Medulla oblongata (tissue), 1 donor: ENCODE results near the gene NUP188.

ENCODE experiments used
- DNase-seq: peaks from one replicate; pipeline ENCODE4 v3.0.0-alpha.2; 2015; ENCODE audit errors: extremely low spot score

The NUP188 gene, protein sequence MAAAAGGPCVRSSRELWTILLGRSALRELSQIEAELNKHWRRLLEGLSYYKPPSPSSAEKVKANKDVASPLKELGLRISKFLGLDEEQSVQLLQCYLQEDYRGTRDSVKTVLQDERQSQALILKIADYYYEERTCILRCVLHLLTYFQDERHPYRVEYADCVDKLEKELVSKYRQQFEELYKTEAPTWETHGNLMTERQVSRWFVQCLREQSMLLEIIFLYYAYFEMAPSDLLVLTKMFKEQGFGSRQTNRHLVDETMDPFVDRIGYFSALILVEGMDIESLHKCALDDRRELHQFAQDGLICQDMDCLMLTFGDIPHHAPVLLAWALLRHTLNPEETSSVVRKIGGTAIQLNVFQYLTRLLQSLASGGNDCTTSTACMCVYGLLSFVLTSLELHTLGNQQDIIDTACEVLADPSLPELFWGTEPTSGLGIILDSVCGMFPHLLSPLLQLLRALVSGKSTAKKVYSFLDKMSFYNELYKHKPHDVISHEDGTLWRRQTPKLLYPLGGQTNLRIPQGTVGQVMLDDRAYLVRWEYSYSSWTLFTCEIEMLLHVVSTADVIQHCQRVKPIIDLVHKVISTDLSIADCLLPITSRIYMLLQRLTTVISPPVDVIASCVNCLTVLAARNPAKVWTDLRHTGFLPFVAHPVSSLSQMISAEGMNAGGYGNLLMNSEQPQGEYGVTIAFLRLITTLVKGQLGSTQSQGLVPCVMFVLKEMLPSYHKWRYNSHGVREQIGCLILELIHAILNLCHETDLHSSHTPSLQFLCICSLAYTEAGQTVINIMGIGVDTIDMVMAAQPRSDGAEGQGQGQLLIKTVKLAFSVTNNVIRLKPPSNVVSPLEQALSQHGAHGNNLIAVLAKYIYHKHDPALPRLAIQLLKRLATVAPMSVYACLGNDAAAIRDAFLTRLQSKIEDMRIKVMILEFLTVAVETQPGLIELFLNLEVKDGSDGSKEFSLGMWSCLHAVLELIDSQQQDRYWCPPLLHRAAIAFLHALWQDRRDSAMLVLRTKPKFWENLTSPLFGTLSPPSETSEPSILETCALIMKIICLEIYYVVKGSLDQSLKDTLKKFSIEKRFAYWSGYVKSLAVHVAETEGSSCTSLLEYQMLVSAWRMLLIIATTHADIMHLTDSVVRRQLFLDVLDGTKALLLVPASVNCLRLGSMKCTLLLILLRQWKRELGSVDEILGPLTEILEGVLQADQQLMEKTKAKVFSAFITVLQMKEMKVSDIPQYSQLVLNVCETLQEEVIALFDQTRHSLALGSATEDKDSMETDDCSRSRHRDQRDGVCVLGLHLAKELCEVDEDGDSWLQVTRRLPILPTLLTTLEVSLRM (N-terminal part only)

GRCh38 chr9:128947527-128948301, at the start of gene NUP188, which contains the start of gene DOLK:
NUP188 (plus strand) TSS chr9:128947699; CDS start chr9:128947720, 21 bp downstream.
DOLK (minus strand) TSS chr9:128947603; CDS start chr9:128947303, 300 bp downstream.
- DNase-seq, result peak; percentile 97

DNA sequence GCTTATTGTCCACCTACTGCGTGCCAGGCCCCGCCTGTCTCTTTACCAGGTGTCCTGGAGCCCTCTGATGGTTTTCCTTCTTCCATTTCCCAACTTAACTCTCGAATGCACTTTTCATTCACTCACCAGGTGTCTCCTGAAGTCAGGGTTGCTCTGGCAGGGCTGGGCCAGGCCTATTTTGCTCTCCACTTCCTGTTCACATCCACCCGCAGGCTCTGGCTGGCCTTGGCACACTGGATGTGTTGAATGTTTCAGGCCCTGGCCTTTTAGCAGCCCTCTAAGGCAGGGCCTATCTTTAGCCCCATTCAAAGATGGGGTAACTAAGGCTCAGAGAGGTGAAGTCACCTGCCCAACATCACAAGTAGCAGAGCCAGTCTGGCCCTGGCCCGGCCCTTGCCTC, 49.1 kb upstream of the NUP188 start:
- DNase-seq, result no peak

- DNase-seq, result peak; percentile 38
Observed at GRCh38 chr9:128898845-128899565, 48.5 kb upstream of the NUP188 start.

GRCh38 chr9:128899566-128900322, 47.8 kb upstream of the NUP188 start:
- no peak for DNase-seq

DNA sequence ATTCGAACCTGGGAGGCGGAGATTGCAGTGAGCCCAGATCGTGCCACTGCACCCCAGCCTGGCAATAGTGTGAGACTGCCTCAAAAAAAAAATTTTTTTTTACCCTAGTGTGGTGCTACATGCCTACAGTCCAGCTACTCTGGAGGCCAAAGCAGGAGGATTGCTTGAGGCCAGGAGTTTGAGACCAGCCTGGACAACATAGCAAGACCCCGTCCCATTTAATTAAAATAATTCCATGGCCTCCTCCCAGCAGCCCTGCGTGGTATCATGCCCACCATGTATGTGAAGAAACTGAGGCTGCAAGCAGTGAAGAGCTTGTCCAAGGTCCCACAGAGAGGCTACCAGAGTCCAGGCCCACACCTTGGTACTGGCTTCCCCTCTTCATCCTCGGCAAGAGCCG, 46.1 kb upstream of the NUP188 start:
- DNase-seq, result no peak

- DNase-seq, result no peak
Observed at GRCh38 chr9:128901822-128902221, 45.7 kb upstream of the NUP188 start.

GRCh38 chr9:128902351-128903078, 45.0 kb upstream of the NUP188 start:
- no peak for DNase-seq

DNA sequence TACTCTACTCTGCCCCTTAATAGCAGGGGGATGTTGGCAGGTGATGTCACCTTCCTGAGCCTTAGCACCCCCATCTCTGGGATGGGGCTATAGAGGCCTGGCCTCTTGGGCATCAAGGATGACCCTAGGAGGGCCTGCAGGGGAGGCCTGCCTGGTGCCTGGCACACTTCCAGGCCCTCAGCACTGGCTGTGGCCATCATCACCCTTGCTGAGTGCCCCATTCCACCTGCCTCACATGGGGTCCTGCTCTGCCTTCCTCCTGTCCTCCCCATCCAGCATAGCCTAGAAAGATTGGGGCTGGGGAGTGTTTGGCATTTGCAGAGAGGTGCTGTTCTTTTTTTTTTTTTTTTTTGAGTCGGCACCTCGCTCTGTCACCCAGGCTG, 44.4 kb upstream of the NUP188 start:
- no peak for DNase-seq

- DNase-seq, result no peak
Observed at GRCh38 chr9:128903871-128904620, 43.5 kb upstream of the NUP188 start.

DNA sequence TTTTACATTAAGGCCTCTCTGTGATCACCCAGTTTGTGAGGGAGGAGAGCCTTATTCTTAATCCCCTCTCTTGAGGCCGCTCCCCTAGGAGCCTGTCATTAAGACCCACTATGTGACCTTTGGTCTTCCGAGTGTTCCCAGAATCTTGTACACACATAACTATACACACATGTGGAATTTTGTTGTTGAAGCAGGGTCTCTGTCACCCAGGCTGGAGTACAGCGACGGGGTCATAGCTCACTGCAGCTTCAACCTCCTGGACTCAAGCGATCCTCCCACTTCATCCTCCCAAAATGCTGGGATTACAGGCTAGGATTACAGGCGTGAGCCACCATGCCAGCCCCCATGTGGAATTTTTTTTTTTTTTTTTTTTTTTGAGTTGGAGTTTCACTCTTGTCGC, 41.5 kb upstream of the NUP188 start:
- no peak for DNase-seq

DNA sequence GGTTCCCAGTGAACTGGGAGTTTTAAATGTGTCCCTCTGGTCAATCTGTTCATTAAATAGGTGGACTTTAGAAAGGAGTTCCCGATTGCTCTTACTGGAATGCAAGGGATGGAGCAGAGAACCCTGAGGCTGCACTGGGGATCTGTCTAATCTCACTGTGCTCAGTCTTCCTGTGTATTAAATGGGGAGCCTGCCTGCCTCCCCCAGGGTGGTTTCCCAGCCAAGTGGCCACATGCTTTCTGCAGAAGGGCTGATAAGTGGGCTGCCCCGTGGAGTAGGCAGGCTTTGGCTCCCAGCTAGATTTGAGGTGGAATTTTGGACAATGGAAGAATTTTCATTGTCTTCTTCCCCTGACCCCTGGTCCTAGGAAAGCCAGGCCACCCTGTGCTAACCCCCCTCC, 40.8 kb upstream of the NUP188 start:
- DNase-seq, result no peak

DNA sequence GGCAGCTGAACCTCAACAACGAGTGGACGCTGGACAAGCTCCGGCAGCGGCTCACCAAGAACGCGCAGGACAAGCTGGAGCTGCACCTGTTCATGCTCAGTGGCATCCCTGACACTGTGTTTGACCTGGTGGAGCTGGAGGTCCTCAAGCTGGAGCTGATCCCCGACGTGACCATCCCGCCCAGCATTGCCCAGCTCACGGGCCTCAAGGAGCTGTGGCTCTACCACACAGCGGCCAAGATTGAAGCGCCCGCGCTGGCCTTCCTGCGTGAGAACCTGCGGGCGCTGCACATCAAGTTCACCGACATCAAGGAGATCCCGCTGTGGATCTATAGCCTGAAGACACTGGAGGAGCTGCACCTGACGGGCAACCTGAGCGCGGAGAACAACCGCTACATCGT, 39.1 kb upstream of the NUP188 start:
- no peak for DNase-seq

- no peak for DNase-seq
Observed at GRCh38 chr9:128909859-128910258, 37.6 kb upstream of the NUP188 start.

DNA sequence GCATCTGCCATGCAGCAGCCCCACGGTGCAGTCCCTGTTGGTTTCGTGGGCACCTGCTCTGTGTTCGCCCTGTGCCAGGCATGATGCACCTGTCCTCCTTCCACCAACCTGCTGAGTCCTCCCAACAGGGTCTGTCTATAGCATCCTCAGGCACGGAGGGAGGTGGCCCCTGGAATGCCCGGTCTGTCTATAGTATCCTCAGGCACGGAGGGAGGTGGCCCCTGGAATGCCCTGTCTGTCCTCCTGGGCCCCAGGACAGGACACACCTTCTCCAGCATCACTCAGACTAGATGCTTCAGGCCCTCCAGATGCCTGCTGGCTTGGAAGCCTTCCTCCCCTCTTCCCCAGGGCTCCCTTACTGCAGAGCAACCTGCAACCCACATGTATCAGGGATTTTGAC, 36.6 kb upstream of the NUP188 start:
- no peak for DNase-seq

DNA sequence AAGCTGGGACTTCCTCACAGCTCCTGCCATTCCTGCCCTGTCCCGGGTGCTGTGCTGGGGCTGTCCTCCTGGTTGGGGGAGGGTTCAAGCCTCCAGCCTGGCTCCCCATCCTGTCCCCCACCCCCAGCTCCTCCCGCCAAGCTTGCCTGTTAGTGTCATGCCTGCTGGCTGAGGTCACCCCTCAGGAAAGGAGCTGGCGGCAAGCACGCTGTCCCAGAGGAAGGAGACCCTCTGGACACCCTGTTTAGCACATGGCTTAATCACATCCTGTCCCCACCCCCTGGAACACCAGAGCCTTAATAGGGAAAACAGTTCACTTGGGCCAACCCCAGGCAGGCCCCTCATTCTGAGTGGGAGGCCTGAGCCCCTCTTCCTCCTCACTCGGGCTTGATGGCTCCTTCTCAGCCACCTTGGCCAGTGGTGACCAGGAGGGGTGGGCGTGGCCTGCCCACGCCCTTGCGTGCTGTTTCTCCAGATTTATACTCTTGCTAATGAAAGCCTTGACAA, 35.9 kb upstream of the NUP188 start:
- DNase-seq, result no peak

DNA sequence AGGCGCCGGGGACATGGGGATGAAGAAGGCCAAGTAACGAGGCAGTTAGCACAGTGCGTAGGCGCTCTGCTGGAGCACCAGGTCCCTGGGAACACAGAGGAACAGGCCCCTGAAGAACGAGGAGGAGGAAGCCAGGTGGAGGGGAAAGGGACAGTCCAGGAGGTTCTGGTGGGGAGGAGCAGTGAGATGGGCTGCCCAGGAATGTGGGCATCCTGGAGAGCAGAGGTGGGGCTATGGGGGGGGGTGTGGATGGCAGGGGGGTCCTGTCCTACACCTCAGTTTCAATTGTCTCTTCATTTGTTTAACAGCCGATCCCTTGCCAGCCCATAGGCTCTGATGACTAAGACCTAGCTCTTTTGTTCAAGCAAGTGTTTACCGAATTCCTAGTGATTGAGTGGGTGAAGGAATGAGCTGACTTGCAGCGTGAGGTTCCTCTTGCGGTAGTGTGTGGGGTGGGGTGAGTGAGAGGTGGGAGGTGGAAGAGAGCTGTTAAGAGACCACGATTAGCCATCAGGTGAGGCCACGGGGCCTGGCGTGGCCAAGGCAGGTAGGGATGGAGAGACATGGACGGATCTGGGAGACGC, 35.1 kb upstream of the NUP188 start:
- DNase-seq, result no peak

DNA sequence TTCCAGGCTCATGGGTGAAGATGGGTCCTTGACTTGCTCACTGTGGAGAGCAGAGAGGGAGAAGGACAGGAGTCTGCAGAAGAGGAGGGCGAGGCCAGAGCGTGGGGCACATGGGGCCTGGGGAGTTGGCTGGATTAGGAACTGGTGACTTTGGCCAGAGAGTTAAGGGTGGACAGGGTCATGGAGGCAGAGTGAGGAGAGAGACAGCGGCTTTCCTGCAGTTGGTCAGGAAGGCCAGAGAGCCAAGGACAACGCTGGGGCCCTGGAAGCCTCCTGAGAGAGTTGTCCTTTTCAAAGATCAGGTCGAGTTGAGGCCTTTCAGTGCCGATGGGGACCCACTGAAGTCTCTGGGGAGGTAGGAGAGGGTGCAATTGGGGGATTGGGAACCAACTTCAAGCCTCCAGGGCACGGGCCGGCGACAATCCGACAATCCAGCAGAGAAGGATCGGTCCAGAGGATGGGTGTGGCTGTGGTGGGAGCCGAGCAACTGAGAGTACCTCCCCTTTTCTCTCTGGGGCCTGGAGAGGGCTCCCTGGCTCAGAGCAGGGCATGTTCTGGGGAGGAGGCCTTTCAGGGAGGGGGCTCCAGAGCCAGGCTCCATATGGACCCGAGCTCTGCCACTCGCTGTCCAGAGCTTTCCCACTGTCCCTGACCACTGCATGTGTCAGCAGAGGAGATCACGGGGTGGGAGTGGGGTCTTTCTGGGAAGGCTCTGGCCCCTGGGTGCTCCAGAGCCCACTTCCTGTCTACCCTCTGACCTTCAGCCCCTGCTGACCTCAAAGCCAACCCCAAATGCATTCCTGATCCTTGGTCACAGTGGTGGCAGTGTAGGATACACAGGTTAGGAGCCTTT, 34.2 kb upstream of the NUP188 start:
- no peak for DNase-seq
